ENCODE data around the gene UGT8. TPM values are rescaled to one million over a fixed set of nuclear protein-coding genes. Genes with fewer than 3 reads are reported as not detected.

The UGT8 gene
- total RNA-seq, 1 experiment from 2014 or later = 23.1 TPM

DNA sequence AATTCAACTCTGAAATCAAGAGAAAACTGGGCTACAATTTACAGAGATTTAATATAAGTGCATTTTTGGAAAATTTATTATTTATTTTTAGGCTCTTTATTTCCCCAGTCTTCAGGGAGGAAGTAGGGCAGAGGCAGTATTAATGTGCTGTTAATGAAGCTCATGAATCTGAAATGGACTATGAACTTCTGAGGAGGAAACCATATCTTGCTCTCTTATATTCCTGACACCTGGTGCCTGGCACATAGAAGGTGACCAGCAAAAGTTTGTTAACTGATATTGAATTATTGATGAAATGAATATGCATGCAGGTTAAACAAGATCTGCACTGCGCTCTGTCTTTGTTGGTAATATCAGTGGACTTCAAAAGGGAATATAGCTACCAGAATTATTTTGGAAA lies 55.1 kb downstream of the UGT8 start:
- H3K27me3 Mint-ChIP-seq (ENCODE audit: unreplicated experiment) = no peaks in the 10 kb centered on the region
- BruUV-seq (replicated peaks) = no TSS peak
- no peak overlapping the region for H3K4me3 Mint-ChIP-seq (ENCODE audit: low read depth, unreplicated experiment)
- no peaks in the 10 kb centered on the region for H3K36me3 Mint-ChIP-seq (ENCODE audit: insufficient read depth, unreplicated experiment)
- no peak for DNase-seq
- CTCF ChIA-PET = interaction anchor here (0.6 to 1.7 kb wide), 4 partner anchors 9 to 235 kb away, joined by 3 to 6 read pairs (median 4); no protein-coding TSS in a partner anchor
- TF ChIP-seq CTCF (IDR thresholded peaks at IDR 0.05; ENCODE audit: unreplicated experiment) = no peak
- peaks cover 10% of the 10 kb centered on the region for H3K4me1 Mint-ChIP-seq (ENCODE audit: low read depth, unreplicated experiment)
- H3K27ac Mint-ChIP-seq (ENCODE audit: unreplicated experiment) = no peak overlapping the region
- no peaks in the 10 kb centered on the region for H3K9me3 Mint-ChIP-seq (ENCODE audit: low read depth, unreplicated experiment)
- intact Hi-C loops (cut with micrococcal nuclease; ENCODE audit: unreplicated experiment) = loop anchor here (2.0 kb wide), 1 partner anchor 47 kb away; no protein-coding TSS in a partner anchor

DNA sequence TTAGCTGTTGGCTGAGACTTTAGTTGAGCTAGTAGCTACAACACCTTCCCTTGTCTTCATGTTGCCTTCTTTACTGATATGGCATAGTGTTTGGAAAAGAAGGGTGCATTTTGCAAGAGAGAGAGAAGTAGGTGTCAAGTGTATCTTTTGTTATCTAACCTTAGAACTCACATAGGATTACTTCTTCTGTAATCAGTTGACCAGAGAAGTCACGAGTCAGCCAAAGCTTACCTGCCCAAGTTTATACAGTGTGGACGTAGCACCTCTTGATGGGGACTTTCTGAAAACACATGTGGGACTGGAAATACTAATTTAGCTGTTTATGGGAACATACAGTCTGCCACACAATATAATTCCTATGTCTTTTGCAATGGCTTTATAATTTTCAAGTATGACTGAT lies 56.0 kb downstream of the UGT8 start:
- no peak for DNase-seq
- Mint-ChIP-seq H3K9me3 (ENCODE audit: low read depth, unreplicated experiment) (no peaks in the 10 kb centered on the region), H3K27ac (ENCODE audit: unreplicated experiment) (no peak overlapping the region), H3K27me3 (ENCODE audit: unreplicated experiment) (no peaks in the 10 kb centered on the region), H3K4me3 (ENCODE audit: low read depth, unreplicated experiment) (no peak overlapping the region), H3K4me1 (ENCODE audit: low read depth, unreplicated experiment) (peaks cover 10% of the 10 kb centered on the region), H3K36me3 (ENCODE audit: insufficient read depth, unreplicated experiment) (no peaks in the 10 kb centered on the region)
- no TSS peak for BruUV-seq (replicated peaks)
- no peak for TF ChIP-seq CTCF (IDR thresholded peaks at IDR 0.05; ENCODE audit: unreplicated experiment)
- intact Hi-C loops (cut with micrococcal nuclease; ENCODE audit: unreplicated experiment) = loop anchor here (2.0 kb wide), 1 partner anchor 48 kb away; no protein-coding TSS in a partner anchor
- CTCF ChIA-PET = interaction anchor here (0.6 to 1.7 kb wide), 5 partner anchors 129 to 236 kb away, joined by 3 to 6 read pairs (median 4); no protein-coding TSS in a partner anchor

DNA sequence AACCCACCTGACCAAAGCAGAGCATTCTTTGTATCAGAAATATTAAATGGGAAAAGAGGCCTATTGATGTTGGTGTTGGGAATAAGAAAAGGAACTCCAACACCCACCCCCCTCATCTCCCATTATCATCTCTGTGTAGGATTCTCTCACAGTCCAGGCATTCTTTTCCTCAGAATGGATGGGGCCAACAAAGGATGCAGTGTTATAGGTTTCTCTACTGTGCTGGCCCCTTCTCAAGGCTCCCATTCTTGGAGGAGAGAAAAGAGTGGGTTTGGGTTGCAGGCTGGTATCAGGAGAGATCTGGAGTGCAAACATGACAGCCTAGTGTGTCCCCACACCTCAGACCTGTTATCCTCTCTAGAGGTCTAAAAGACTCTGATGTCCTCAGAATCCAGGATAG lies 59.6 kb downstream of the UGT8 start:
- Mint-ChIP-seq H3K27ac (ENCODE audit: unreplicated experiment) (no peak overlapping the region), H3K4me3 (ENCODE audit: low read depth, unreplicated experiment) (no peak overlapping the region), H3K27me3 (ENCODE audit: unreplicated experiment) (no peaks in the 10 kb centered on the region), H3K4me1 (ENCODE audit: low read depth, unreplicated experiment) (no peaks in the 10 kb centered on the region), H3K36me3 (ENCODE audit: insufficient read depth, unreplicated experiment) (no peaks in the 10 kb centered on the region), H3K9me3 (ENCODE audit: low read depth, unreplicated experiment) (no peaks in the 10 kb centered on the region)
- TF ChIP-seq CTCF (IDR thresholded peaks at IDR 0.05; ENCODE audit: unreplicated experiment) = no peak
- intact Hi-C loops (cut with micrococcal nuclease; ENCODE audit: unreplicated experiment) = loop anchor here (2.0 kb wide), 2 partner anchors 59 to 271 kb away; partner anchors contain the start of gene UGT8
- CTCF ChIA-PET = interaction anchor here (0.7 kb wide), 1 partner anchor 673 kb away, joined by 5 read pairs; no protein-coding TSS in a partner anchor
- no TSS peak for BruUV-seq (replicated peaks)
- DNase-seq = no peak

DNA sequence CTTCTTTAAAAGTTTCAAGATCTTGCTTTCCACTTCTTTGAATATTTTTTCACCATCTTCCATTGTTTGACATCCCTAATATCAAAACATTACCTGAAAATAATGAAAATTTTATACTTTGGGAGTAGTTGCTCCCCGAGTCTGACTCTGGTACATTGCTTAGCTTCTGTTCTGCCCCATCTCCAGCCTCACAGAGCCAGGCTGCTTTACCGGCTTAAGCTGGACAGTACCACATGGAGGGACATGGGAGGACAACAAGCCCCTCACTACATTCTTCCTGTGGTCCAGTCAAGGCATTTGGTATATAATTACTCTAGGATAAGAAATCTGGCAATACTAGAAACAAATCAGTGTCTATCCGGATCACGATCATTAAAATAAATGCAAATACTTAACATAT lies 60.2 kb downstream of the UGT8 start:
- no peak overlapping the region for H3K27ac Mint-ChIP-seq (ENCODE audit: unreplicated experiment)
- no peaks in the 10 kb centered on the region for H3K9me3 Mint-ChIP-seq (ENCODE audit: low read depth, unreplicated experiment)
- TF ChIP-seq CTCF (IDR thresholded peaks at IDR 0.05; ENCODE audit: unreplicated experiment) = no peak
- CTCF ChIA-PET = interaction anchor here (0.6 kb wide), 1 partner anchor 241 kb away, joined by 5 read pairs; no protein-coding TSS in a partner anchor
- H3K27me3 Mint-ChIP-seq (ENCODE audit: unreplicated experiment) = no peaks in the 10 kb centered on the region
- no TSS peak for BruUV-seq (replicated peaks)
- DNase-seq = no peak
- no peak overlapping the region for H3K4me3 Mint-ChIP-seq (ENCODE audit: low read depth, unreplicated experiment)
- intact Hi-C loops (cut with micrococcal nuclease; ENCODE audit: unreplicated experiment) = loop anchor here (1.0 to 2.0 kb wide), 4 partner anchors 60 to 272 kb away; partner anchors contain the start of gene UGT8
- no peaks in the 10 kb centered on the region for H3K36me3 Mint-ChIP-seq (ENCODE audit: insufficient read depth, unreplicated experiment)
- H3K4me1 Mint-ChIP-seq (ENCODE audit: low read depth, unreplicated experiment) = no peaks in the 10 kb centered on the region

All from Calu3 (cell line).